HG03039 (cell line): ENCODE results near the gene CCDC146.

ENCODE experiments used
- ATAC-seq: cut with Tn5 transposase; IDR thresholded peaks from one replicate; pipeline ENCODE4 v1.9.1; 2021; ENCODE audit warnings: mild to moderate bottlenecking, moderate library complexity; ENCODE audit not compliant: unreplicated experiment

Gene CCDC146

DNA sequence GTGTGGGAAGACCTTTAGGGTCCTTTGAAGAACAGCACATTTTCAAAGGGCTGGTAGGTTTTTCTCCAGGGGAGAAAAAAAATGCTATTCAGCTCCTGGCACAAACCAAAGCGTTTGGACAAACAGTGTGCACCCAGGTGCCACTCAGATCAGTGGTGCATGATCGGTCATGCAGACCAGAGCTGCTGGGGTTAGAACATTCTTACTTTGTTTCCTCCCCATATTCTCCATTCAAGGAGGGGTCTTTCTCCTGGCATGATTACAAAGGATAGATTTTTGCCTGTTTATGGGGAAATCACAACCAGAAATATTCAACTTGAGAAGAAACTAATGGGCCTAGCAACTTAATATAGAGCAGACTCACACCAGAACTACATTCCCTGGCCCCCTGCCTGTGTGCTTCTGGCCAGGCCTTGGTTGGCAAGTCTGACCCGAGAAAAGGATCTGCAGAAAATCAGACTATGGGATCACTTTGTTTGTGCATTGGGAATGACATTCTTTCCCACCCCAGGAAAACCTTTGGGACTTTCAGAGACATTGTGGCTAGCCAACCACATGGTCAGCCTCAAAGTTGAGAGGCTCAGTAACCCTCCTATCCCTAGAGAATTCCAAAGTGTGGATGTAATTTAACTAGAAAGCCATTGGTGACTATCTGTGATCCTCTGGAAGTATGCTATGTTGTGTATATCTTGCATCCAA, 159.5 kb downstream of the CCDC146 start:
- no peak for ATAC-seq

DNA sequence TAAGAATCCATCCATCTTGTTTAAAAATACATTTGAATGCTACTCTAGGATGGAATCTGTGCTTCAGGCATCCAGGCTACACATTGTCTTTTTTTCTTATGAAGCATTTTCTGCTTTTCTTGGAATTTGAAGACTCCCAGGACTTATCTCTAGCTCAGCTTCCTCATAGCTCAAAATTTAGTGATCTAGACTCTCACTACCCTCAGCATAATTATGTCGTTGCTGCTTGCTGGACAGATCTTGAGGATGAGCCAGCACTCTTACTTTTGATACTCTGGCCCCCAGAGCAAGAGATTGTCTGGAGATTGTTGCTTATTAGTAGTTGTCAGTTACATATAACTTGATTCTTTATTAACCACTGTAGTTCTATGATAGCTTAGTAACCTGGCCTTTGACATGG, 160.5 kb downstream of the CCDC146 start:
- no peak for ATAC-seq

DNA sequence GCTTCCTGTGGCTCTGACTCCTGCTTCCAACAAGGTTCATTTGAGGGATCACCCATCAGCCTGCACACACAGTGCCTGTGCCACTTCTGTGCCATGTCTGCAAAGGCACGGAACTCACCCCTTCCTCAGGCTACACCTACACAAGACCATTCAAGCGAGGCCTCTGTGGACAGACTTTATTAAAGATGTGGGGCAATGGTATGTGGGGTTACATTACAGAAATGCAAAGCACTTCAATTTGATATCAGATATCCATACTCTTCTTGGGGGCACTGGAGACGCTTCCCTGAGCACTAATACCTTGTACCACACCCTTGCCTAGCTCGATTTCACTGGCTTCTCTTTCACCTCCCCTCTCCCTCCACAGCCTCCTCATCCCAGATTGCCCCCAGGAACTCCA, 161.6 kb downstream of the CCDC146 start:
- ATAC-seq, result no peak

DNA sequence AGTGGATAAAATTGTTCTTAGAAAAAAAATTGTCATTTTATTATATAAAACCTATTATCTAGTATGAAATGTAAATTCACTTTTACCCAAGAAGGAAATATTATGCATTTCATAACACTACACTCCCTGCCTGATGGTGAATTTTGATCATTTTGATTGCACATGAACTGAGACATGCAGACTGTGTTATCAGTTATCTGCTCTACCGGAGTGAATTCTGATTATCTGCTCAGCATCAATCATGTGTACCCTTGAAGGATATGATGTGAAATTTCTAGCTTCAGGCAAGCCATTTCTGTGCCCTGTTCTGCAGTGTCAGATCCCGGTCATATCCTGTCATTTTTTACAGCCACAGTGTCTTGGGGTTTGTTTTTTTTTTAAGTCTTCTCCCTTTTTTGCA, 162.2 kb downstream of the CCDC146 start:
- no peak for ATAC-seq

DNA sequence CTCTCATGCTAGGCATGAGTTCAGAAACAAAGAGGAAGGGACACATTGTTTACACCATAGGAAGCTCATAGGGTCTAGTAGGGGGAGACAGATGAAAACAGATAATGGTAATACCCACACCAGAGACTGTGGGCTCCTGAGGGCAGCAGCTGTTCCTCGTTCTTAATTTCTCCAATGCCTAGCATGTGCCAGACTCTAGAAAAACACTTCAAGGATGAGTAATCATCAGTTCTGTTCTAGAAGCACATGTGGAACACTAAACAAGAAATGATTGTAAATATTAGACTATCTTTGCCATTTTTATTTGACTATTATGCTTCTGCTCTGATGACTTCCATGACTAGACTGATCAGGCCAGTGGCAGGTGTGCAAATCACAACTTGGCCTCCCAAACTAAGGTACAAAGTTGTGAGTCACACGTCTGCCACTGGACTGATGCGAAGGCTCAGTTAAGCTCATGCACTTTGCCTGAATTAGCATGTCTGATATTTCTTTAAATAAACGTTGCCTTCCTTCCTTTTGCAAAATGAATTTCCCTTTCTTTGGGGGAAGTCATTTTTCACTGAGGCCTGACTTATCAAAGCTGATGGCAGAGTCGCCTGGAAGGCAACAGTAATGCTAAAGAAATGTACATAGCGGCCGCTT, 166.4 kb downstream of the CCDC146 start:
- no peak for ATAC-seq

DNA sequence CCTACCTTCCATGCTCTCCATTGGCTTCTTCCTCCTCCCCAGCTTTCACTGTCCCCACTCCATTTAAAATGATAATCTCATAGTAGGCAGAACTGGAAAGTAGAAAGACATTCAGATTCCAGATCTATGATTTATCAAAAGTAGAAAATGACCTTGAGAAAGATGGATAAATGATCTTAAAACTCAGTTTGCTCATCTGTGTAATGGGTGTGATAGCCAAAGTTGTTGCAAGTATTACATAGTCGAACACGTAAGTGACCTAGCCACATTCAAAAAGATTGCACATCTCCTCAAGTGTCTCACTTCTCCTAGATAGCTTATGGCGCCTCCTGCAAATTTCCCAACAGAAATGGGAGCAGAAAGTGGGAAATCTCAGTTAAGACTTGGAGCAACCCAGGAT, 167.0 kb downstream of the CCDC146 start:
- ATAC-seq, result no peak

DNA sequence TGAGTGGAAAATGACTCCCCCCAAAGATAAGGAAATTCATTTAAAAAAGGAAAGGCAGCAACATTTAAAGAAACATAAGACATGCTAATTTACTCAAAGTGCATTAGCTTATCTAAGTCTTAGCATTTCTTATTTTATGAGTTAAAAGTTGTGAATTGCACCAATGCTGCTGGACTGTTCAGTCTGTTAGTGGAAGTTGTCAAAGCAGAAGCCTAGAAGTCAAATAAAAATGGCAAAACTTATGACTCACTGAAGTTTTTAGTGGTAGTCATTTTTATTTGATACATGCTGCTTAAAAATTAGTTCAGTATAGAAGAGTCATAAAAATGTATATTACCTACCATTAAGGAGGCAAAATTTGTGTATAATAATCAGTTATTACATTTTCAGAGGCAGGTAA, 168.0 kb downstream of the CCDC146 start:
- ATAC-seq, result no peak

DNA sequence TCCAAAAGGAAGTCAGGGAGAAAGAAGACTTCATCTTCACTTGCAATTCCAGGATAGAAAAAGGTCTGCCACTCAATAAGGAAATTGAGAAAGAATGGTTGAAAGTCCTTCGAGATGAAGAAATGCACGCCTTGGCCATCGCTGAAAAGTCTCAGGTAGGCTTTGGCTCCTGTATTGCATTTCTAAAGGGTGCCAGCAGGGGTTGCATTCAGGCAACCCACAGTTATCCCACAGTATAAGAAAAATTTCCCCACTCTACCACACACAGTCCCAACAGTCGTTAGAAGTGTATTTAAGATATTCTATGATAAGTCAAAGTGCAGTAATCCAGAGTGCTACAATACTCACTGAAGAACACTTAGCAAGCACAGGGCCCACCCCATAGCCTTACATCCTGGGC, 170.6 kb downstream of the CCDC146 start:
- ATAC-seq, result no peak

DNA sequence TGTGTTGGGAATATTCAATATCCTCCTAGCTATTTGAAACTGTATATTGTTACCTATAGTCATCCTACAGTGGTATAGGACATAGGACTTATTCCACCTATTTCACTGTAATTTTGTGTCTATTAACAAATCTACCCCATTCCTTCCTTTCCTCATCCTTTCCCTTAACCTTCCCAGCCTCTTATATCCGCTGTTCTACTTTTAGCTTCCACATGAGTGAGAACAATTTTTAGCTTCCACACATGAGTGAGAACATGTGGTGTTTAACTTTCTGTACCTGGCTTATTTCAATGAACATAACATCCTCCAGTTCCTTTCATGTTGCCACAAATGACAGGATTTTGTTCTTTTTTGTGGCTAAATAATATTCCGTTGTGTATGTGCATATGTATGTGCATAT, 173.1 kb downstream of the CCDC146 start:
- ATAC-seq, result no peak

DNA sequence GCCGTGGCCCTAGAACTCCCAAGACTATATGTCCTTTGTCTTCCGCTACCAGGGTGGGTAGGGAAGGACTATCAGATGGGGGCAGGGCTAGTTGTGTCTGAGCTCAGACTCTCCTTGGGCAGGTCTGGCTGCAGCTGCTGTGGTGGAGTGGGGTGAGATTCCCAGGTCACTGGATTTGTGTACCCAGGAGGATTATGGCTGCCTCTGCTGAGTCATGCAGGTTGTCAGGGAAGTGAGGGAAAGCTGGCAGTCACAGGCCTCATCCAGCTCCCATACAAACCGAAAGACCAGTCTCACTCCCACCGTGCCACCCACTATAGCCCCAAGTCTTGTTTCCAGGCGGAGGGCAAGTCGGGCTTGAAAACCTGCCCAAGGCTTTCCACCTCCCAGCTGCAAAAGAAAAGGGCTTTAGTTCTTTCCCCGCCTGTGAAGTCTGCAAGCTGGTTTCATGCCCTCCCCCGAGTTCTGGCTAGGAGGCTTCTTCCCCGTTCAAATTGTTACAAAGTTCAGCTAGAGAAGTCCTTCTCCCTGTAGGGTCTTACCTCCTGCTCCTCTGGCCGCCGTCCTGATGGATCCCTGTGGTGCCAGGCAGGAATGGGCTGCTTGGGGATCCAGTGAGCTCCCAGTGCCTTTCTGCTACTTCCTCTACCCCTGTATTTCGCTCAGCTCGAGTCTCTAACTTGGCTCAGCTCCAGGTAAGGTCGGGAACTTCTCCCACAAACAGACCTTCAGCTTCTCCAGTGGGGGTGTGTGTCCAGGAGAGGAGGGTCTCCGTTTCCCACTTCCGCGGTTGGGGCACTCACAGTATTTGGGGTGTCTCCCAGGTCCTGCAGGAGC, 184.0 kb downstream of the CCDC146 start:
- no peak for ATAC-seq

DNA sequence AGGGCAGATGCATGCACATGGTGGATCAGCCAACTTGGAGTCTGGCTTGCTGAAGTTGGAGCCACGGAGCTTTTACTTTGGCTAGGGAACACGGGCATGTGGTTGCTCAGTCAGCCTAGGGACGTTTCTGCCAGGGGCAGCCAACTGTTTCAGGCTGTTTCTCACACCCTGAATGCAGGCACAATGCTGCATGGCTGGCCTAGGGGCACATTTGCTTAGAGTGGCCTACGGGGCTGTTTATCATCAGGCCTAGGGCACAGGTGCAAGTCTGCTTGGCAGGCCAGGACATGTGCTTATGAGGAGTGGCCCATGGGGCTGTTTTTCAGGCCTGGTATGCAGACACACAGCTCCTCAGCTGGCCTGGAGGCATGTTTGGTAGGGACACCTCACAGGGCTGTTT, 186.4 kb downstream of the CCDC146 start:
- ATAC-seq, result no peak

DNA sequence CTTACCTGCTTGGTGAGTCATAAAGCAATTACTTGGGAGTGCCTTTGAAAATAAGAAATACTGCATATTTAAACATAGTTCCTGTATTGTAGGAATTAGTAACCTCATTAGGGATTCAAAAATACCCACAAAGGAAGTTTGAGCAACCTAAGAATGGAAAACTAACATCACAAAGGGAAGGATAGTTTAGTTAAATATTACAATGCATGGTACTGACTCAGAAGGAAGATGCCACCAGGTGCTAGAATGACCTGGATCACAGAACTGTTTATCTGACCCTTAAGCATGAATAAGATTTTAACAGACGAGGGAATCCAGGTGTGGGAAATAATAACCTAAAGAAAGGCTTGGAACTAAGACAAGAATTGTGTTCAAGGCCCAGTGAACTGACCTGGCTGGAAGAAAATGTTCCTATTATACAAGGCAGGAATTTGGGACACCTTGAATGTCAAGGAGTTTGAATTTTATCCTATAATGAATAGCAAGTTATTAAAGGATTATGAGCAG, 187.4 kb downstream of the CCDC146 start:
- no peak for ATAC-seq

DNA sequence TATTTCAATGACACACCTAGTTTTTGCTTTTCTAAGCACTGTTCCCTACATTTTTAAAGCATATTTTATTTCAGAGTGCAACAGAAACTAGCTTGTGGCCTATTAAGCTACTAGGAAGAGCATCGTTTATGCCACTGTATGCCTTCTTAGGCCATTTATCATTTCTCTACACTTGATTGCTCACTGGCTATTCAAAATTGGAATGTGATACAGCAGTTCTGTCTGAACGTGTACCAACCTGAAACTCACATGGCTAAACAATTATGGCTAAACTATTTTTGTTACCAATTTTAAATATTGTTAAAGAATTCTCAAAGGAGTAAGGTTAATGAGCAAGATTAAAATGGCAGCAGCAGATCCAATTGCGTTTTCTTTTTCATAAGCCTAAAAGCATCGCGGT, 188.6 kb downstream of the CCDC146 start:
- no peak for ATAC-seq

DNA sequence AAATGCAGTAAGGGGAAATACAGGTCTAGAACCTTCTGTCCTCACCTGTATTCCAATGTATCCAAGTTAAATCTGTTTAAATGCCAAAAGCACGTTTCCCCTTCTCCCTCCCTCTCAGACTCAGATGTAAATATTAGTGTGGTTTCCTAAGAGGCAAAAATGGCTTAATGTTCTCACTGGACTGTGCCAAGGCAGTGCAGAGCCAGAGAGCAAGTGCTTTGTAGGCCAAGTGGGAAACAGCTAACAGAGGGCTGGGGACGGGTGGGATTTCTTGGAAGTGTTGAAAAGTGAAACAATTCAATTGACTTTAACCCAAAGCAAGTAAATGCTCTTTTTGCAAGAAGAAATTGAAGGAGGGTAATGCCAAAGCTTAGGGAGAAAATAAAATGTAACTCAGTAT, 190.7 kb downstream of the CCDC146 start:
- no peak for ATAC-seq

DNA sequence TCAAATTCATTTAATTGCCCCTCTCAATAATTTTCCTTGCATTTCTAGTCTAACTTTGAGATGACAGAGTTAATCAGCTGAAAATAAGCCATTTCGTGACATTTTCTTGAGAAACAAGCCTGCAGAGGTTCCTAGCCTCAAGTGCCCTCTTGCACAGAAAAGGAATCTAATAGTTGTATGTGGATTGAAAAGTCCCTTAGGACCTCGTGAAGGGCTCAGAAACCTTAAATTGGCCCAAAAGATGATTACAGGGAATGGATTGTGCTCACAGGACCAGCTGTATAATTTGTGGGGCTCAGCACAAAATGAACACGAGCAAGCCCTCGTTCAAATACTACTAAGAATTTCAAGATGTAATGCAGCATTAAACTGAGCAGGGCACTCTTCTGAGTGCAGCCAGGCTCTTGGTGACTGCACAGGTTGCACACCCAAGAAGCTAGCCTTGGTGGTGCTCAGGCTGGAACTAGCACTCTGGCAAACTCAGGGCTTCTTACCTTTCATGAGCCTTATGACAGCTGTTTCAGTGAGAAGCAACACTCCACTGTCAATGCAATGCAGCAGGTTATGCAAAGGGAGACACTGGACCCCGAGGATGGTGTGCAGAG, 191.6 kb downstream of the CCDC146 start:
- ATAC-seq, result no peak

DNA sequence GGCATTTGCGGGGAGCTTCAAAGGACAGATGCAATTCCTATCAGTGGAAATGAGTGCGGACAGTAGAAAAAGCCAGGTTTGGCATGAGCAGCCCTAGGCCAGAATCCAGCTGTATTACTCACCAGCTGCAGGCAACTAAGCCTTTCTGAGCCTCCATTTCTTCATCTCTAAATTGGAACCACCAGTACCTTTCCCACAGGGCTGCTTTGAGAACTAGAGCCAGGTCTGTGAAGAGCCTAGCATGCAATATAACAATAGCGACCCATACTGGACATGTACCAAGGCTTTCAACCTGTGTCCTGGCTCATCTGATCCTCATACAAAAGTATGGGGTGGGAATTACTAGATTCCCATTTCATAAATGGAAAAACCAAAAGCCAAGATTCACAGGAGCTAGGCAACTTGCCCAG, 192.8 kb downstream of the CCDC146 start:
- no peak for ATAC-seq

DNA sequence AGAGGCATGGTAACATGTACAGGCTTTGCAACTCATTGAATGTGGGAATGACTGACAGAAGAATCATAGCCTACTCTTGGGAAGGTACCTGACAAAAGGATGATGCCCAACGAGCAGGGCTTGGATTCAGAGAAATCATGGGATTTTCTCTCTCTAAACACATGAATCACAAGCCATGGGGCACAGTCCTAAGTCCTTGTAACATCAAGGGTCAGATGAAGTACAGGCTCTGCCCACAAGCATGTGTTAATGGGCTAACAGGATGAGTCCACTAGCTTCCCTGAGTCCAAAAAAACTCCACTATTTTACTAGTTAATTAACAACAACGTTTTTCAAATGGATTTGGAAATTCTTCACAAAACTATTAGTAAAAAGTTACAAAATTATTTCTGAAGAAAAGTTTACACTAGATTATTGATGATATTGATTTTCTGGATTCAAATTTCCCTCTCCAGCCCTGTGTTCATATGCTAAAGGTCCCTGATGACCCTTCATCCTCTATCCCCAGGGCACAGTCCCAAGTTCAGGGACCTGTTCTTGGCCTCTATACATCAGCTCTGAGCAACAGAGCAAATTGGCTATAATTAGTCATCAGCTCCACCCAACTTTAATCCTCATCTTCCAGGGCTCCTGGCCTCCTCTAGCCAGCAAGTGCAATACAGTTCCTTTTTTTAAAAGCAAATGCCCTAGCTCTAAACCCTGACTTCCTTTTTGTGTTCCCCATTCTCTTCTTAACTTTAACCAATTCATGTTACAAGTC, 194.0 kb downstream of the CCDC146 start:
- ATAC-seq, result no peak

DNA sequence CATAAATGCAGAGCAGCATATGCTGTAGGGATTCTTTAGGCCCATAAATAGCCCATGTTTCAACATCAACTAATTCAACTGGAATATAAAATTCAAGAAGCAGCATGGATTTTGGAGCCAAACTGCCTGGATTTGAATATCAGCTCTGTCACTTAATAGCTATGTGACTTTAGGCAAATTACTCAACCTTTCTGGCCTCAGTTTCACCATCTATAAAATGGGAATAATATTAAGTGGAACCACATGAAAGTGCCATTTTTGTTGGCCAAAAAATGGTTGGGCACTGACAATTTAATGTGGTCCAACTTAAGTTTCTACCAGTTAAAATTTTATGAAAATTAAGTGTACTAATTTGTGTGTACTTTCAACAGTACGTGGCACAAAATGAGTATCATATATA, 195.6 kb downstream of the CCDC146 start:
- no peak for ATAC-seq

DNA sequence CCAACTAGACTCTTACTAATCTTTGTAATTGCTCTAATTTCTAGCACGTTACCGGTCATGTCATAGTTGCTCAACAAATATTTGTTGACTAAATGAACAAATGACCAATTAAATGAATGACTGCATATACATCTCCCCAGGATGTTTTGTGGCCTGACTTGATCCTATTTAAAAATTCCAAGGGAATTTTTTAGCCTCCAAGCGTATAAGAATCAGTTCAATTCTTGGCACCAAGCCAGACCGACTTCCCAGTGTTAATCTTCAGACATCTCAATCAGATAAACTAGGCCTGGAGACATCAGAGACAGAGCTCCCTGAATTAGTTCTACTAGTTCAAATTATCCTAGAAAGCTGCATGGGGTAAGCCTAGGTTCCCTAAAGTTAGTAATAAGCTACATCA, 197.7 kb downstream of the CCDC146 start:
- ATAC-seq, result no peak

DNA sequence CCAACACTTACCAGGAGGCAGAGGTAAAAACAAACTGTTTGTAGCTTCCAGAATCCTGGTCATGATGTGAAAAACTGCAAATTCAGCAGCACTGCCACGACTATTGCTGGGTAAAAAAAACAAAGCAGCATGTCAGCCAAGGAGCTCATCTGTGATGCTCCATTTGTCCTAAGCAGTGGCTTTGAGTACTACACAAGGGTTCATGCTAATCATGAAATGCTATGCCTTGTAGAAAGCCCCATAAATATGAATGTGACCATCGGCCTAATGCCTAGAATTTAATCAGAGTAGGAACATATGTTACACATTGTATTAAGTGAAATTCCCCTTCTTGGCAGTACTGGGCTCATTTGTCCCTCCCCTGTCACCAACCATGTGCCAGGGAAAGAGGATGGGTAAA, 198.3 kb downstream of the CCDC146 start:
- no peak for ATAC-seq

DNA sequence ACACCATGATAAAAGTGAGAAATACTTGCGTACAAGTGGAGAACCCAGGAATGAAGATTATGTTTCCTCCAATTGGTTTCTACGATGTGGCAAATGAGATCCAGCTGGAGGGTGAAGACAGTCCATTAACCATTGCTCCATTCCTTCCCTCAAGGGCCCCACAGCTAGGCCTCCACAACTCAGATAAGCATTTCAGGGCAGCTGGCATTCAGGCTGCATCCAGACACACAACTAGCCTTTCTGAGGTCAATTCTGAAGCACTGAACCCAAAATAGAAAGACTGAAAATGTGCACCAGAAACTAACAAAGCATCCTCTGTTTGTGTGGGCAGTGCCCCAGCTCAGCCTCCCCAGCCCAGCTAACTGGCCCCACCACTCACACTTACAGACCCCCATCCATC, 198.9 kb downstream of the CCDC146 start:
- ATAC-seq, result no peak
